Ovary (tissue), 9 donors: ENCODE results near the gene MAN2A1. TPM values are rescaled to one million over a fixed set of nuclear protein-coding genes. Genes with fewer than 3 reads are reported as not detected.

Experiments used
- DNase-seq, 5 donors: peaks; one replicate each; pipeline ENCODE4 v3.0.0-alpha.2; 2019 to 2020
- H3K27ac ChIP-seq, 2 donors: fragments of 200-600 bp; one replicate each; pipeline versions ENCODE4 v1.5.1 to v1.8.0; 2019 to 2022
- H3K27me3 ChIP-seq: fragments of 200-600 bp; one replicate; pipeline ENCODE4 v1.8.0; 2022
- H3K36me3 ChIP-seq: fragments of 200-600 bp; sonication (generic); one replicate; pipeline ENCODE4 v1.5.1; 2019
- H3K4me1 ChIP-seq: one replicate; pipeline ENCODE4 v1.8.1; 2013; ENCODE audit warnings: mild to moderate bottlenecking, moderate library complexity; ENCODE audit not compliant: insufficient read depth
- H3K4me3 ChIP-seq: fragments of 200-600 bp; sonication (generic); one replicate; pipeline ENCODE4 v1.5.1; 2017
- H3K9me3 ChIP-seq, 2 donors: fragments of 200-600 bp in 1 of 2; sonication (generic) in 1 of 2; one replicate each; pipeline versions ENCODE4 v1.5.1 to v1.8.1; 2013 to 2019; ENCODE audit warnings: mild to moderate bottlenecking in 1 of 2, moderate library complexity in 1 of 2
- CTCF ChIP-seq, 3 donors: fragments of 450-650 bp in 2 of 3; fragments of 200-600 bp in 1 of 3; IDR thresholded peaks; one replicate each; pipeline versions ENCODE4 v1.5.1 to v1.8.0; 2016 to 2022; ENCODE audit warnings: antibody characterized with exemption in 3 of 3, mild to moderate bottlenecking in 1 of 3
- EP300 ChIP-seq: sonication (generic); formaldehyde crosslinking; IDR thresholded peaks from one replicate; pipeline ENCODE4 v1.6.1; 2017; ENCODE audit warnings: antibody characterized with exemption
- POLR2A ChIP-seq: fragments of 450-650 bp; IDR thresholded peaks from one replicate; pipeline ENCODE4 v1.6.1; 2017; ENCODE audit warnings: antibody characterized with exemption, mild to moderate bottlenecking, moderate library complexity
- WGBS, 3 donors: extraction: QIAGEN DNeasy Blood & Tissue Kit in 1 of 3; methylation state at CpG; one replicate each; pipeline versions ENCODE4 v1.1.5 to v1.1.7; 2013 to 2017; 5-methylcytosine and 5-hydroxymethylcytosine counted together
- intact Hi-C, 4 donors: fragments of 100-400 bp; cut with DNase I; formaldehyde crosslinking; loops; one replicate each; pipeline versions ENCODE4 v1.11.0 to v1.15.1; 2022 to 2023
- polyA plus RNA-seq, 2 donors: library from polyadenylated mRNA; stranded (reverse); fragments of 200-250 nt in 1 of 2; fragments of 350-450 nt in 1 of 2; fragmentation: Illumina TruSeq in 1 of 2; extraction: RNeasy Lipid Tissue Mini Kit (QIAGEN cat#74804) in 1 of 2; gene quantifications; one replicate each; pipeline ENCODE4 v1.2.3, GENCODE V29; 2013 to 2014
- total RNA-seq, 7 donors: library from RNA; depleted of rRNA in 2 of 7; stranded (reverse); fragments of >200 nt in 2 of 7; fragmentation: NEBNext Ultra II Directional in 3 of 7; extraction: Animal tissue kit (Norgen Biotek cat#: 25700) in 3 of 7; gene quantifications; one replicate each; pipeline versions ENCODE4 v1.1.0 to v1.2.4, GENCODE V29; 2016 to 2023
- donor health status: DM: no; HTN: no; CAD: no; lungs with moderate emphysema.
- donor health status: DM: no; HTN: no; CAD: no.
- donor health status: Bipolar disorder and iron deficiency.
- donor health status: DM: yes; HTN: yes; CAD: no.
- donor health status: DM: no; HTN: no; CAD: no.
- donor health status: DM: yes; HTN: yes; CAD: no.

The MAN2A1 gene
- total and polyA plus RNA-seq, 9 donors = 10.7 to 56.5 (median 31.1) TPM

GRCh38 chr5:109792613-109793012, 102.9 kb downstream of the MAN2A1 start:
- Histone ChIP-seq H3K27ac (no peak overlapping the region), H3K36me3 (no peaks in the 10 kb centered on the region), H3K4me3 (no peak overlapping the region), H3K9me3 (no peaks in the 10 kb centered on the region), H3K27me3 (no peaks in the 10 kb centered on the region), H3K4me1 (no peaks in the 10 kb centered on the region)
- TF ChIP-seq EP300 = no peak
- no peak for TF ChIP-seq CTCF (IDR thresholded peaks at IDR 0.05)
- no peak for TF ChIP-seq POLR2A
- intact Hi-C loops = no loop called here
- DNase-seq = no peak
- WGBS, 3 donors = 90 to 96% (median 95%) methylated on average over 1 of the region's 1 CpG

- no peak for DNase-seq
- Histone ChIP-seq H3K4me3 (no peak overlapping the region), H3K4me1 (peaks cover 1% of the 10 kb centered on the region), H3K9me3 (no peaks in the 10 kb centered on the region), H3K27ac (no peak overlapping the region), H3K36me3 (no peaks in the 10 kb centered on the region), H3K27me3 (no peaks in the 10 kb centered on the region)
- TF ChIP-seq EP300 (no peak), POLR2A (no peak), CTCF (IDR thresholded peaks at IDR 0.05) (no peak)
- WGBS, 3 donors = 91 to 93% (median 91%) methylated on average over 2 of the region's 2 CpGs
- intact Hi-C loops = no loop called here
These were observed 114.1 kb downstream of the MAN2A1 start for GRCh38 chr5:109803854-109804253.

GRCh38 chr5:109805472-109805871, 115.7 kb downstream of the MAN2A1 start:
- no peaks in the 10 kb centered on the region for H3K36me3 ChIP-seq
- H3K27ac ChIP-seq = no peak overlapping the region
- H3K27me3 ChIP-seq = no peaks in the 10 kb centered on the region
- no peak for DNase-seq
- TF ChIP-seq EP300 = no peak
- no peak for TF ChIP-seq CTCF (IDR thresholded peaks at IDR 0.05)
- TF ChIP-seq POLR2A = no peak
- no peaks in the 10 kb centered on the region for H3K9me3 ChIP-seq
- intact Hi-C loops = no loop called here
- no peak overlapping the region for H3K4me3 ChIP-seq
- WGBS, 3 donors = 68 to 77% (median 70%) methylated on average over 3 of the region's 3 CpGs
- peaks cover 1% of the 10 kb centered on the region for H3K4me1 ChIP-seq

- DNase-seq = no peak
- Histone ChIP-seq H3K36me3 (no peaks in the 10 kb centered on the region), H3K4me1 (peaks cover 1% of the 10 kb centered on the region), H3K27me3 (no peaks in the 10 kb centered on the region), H3K27ac (no peak overlapping the region), H3K4me3 (no peak overlapping the region), H3K9me3 (no peaks in the 10 kb centered on the region)
- 87 to 93% (median 93%) methylated on average over 3 of the region's 3 CpGs for WGBS, 3 donors
- intact Hi-C loops = no loop called here
- TF ChIP-seq POLR2A = no peak
- TF ChIP-seq CTCF (IDR thresholded peaks at IDR 0.05) = no peak
- no peak for TF ChIP-seq EP300
These were observed 116.2 kb downstream of the MAN2A1 start for GRCh38 chr5:109805883-109806282.

- no peaks in the 10 kb centered on the region for H3K9me3 ChIP-seq
- no peaks in the 10 kb centered on the region for H3K27me3 ChIP-seq
- intact Hi-C loops = no loop called here
- H3K27ac ChIP-seq = no peak overlapping the region
- DNase-seq = no peak
- WGBS, 3 donors = 80 to 87% (median 85%) methylated on average over 2 of the region's 2 CpGs
- no peaks in the 10 kb centered on the region for H3K36me3 ChIP-seq
- no peak overlapping the region for H3K4me3 ChIP-seq
- H3K4me1 ChIP-seq = no peaks in the 10 kb centered on the region
- TF ChIP-seq POLR2A = no peak
- TF ChIP-seq CTCF (IDR thresholded peaks at IDR 0.05) = no peak
- no peak for TF ChIP-seq EP300
These were observed 123.0 kb downstream of the MAN2A1 start for GRCh38 chr5:109812698-109813097.
